Duodenal mucosa (tissue), 2 donors: Measurements from ENCODE around the gene RNF157.
A peak's percentile ranks its signal among the peaks of the same experiment; 100 is the strongest.
"Not testable (repeated sequence)": the region's sequence is repeated elsewhere in the genome, so short reads cannot be mapped to it uniquely, and the experiment has no call there.

Experiments used
- H3K27ac ChIP-seq: one replicate; pipeline ENCODE4 v1.7.0; 2013; ENCODE audit warnings: low read depth, low read length
- H3K27me3 ChIP-seq, 2 donors: one replicate each; pipeline ENCODE4 v1.7.0; 2013; ENCODE audit warnings: low read length in 2 of 2, control low read depth in 1 of 2; ENCODE audit not compliant: insufficient read depth in 2 of 2, control insufficient read depth in 1 of 2
- H3K36me3 ChIP-seq, 2 donors: one replicate each; pipeline ENCODE4 v1.7.0; 2013; ENCODE audit warnings: low read length in 2 of 2, control low read depth in 1 of 2; ENCODE audit not compliant: insufficient read depth in 2 of 2, control insufficient read depth in 1 of 2
- H3K4me1 ChIP-seq, 2 donors: one replicate each; pipeline ENCODE4 v1.7.0; 2013; ENCODE audit warnings: low read length in 2 of 2, control low read depth in 1 of 2; ENCODE audit not compliant: insufficient read depth in 2 of 2, control insufficient read depth in 1 of 2
- H3K4me3 ChIP-seq, 2 donors: one replicate each; pipeline ENCODE4 v1.7.0; 2013; ENCODE audit warnings: low read length in 2 of 2, low read depth in 1 of 2
- H3K9ac ChIP-seq, 2 donors: one replicate each; pipeline ENCODE4 v1.7.0; 2013; ENCODE audit warnings: low read length in 2 of 2, low read depth in 1 of 2
- H3K9me3 ChIP-seq, 2 donors: one replicate each; pipeline ENCODE4 v1.7.0; 2013; ENCODE audit warnings: low read length in 2 of 2, control low read depth in 1 of 2; ENCODE audit not compliant: control insufficient read depth in 1 of 2

The RNF157 gene

GRCh38 chr17:76191896-76192295 is 48.4 kb downstream of the RNF157 start:
- peaks cover 16 to 17% of the 10 kb centered on the region in 2 donors for H3K4me1 ChIP-seq
- H3K9ac ChIP-seq: no peak overlapping the region
- H3K4me3 ChIP-seq: no peak overlapping the region
- no peak overlapping the region for H3K27ac ChIP-seq
- no peaks in the 10 kb centered on the region for H3K27me3 ChIP-seq
- no peaks in the 10 kb centered on the region for H3K9me3 ChIP-seq
- H3K36me3 ChIP-seq: peaks cover 0 to 4% of the 10 kb centered on the region in 2 donors

GRCh38 chr17:76189741-76190140 is 50.6 kb downstream of the RNF157 start:
- peaks cover 16 to 17% of the 10 kb centered on the region in 2 donors for H3K4me1 ChIP-seq
- no peaks in the 10 kb centered on the region for H3K36me3 ChIP-seq
- H3K9ac ChIP-seq: no peak overlapping the region
- no peaks in the 10 kb centered on the region for H3K9me3 ChIP-seq
- no peak overlapping the region for H3K4me3 ChIP-seq
- no peaks in the 10 kb centered on the region for H3K27me3 ChIP-seq
- H3K27ac ChIP-seq: no peak overlapping the region

GRCh38 chr17:76189247-76189646 is 51.0 kb downstream of the RNF157 start:
- no peak overlapping the region for H3K4me3 ChIP-seq

GRCh38 chr17:76188213-76189016 is 51.9 kb downstream of the RNF157 start:
- Histone ChIP-seq H3K9ac (no peak overlapping the region), H3K9me3 (no peaks in the 10 kb centered on the region), H3K27ac (no peak overlapping the region), H3K36me3 (no peaks in the 10 kb centered on the region), H3K4me1 (peaks cover 16 to 17% of the 10 kb centered on the region in 2 donors), H3K4me3 (no peak overlapping the region), H3K27me3 (no peaks in the 10 kb centered on the region)

More at GRCh38 chr17:76189247-76189646, 51.0 kb downstream of the RNF157 start:
- H3K27ac ChIP-seq: no peak overlapping the region
- H3K9ac ChIP-seq: no peak overlapping the region
- no peaks in the 10 kb centered on the region for H3K9me3 ChIP-seq
- no peaks in the 10 kb centered on the region for H3K36me3 ChIP-seq
- no peaks in the 10 kb centered on the region for H3K27me3 ChIP-seq
- peaks cover 16 to 17% of the 10 kb centered on the region in 2 donors for H3K4me1 ChIP-seq

GRCh38 chr17:76186774-76187173 is 53.5 kb downstream of the RNF157 start:
- not testable (repeated sequence) for H3K9me3 ChIP-seq, H3K36me3 ChIP-seq, H3K27ac ChIP-seq, H3K4me3 ChIP-seq, H3K9ac ChIP-seq, H3K27me3 ChIP-seq, H3K4me1 ChIP-seq

GRCh38 chr17:76184290-76184689 is 56.0 kb downstream of the RNF157 start:
- Histone ChIP-seq H3K9me3 (no peaks in the 10 kb centered on the region), H3K4me1 (peaks cover 9 to 16% of the 10 kb centered on the region in 2 donors), H3K4me3 (no peak overlapping the region), H3K36me3 (no peaks in the 10 kb centered on the region), H3K27ac (no peak overlapping the region), H3K9ac (no peak overlapping the region), H3K27me3 (no peaks in the 10 kb centered on the region)

GRCh38 chr17:76182016-76182764 is 58.1 kb downstream of the RNF157 start:
- H3K27ac ChIP-seq: no peak overlapping the region

GRCh38 chr17:76179496-76180467 is 60.5 kb downstream of the RNF157 start:
- Histone ChIP-seq H3K4me1 (peaks cover 0 to 7% of the 10 kb centered on the region in 2 donors), H3K27ac (no peak overlapping the region), H3K4me3 (no peak overlapping the region), H3K9me3 (no peaks in the 10 kb centered on the region), H3K27me3 (no peaks in the 10 kb centered on the region), H3K36me3 (no peaks in the 10 kb centered on the region), H3K9ac (no peak overlapping the region)

More at GRCh38 chr17:76182016-76182764, 58.1 kb downstream of the RNF157 start:
- Histone ChIP-seq H3K4me1 (peaks cover 0 to 7% of the 10 kb centered on the region in 2 donors), H3K9me3 (no peaks in the 10 kb centered on the region), H3K27me3 (no peaks in the 10 kb centered on the region), H3K36me3 (no peaks in the 10 kb centered on the region), H3K9ac (peak overlapping the region in 1 of 2 donors; percentile 27), H3K4me3 (no peak overlapping the region)

- H3K4me3 ChIP-seq: no peak overlapping the region
- no peaks in the 10 kb centered on the region for H3K27me3 ChIP-seq
- no peak overlapping the region for H3K9ac ChIP-seq
- H3K9me3 ChIP-seq: no peaks in the 10 kb centered on the region
- H3K27ac ChIP-seq: no peak overlapping the region
- no peaks in the 10 kb centered on the region for H3K36me3 ChIP-seq
- H3K4me1 ChIP-seq: peaks cover 0 to 7% of the 10 kb centered on the region in 2 donors
Observed at GRCh38 chr17:76178124-76178523, 62.2 kb downstream of the RNF157 start.
